H4 (cell line): ENCODE measurements around the gene ARHGAP45. TPM values are rescaled to one million over a fixed set of nuclear protein-coding genes. Genes with fewer than 3 reads are reported as not detected.
A peak's percentile ranks its signal among the peaks of the same experiment; 100 is the strongest.
"Not testable (repeated sequence)": the region's sequence is repeated elsewhere in the genome, so short reads cannot be mapped to it uniquely, and the experiment has no call there.

Experiments used
- DNase-seq: peaks from one replicate; pipeline ENCODE4 v3.0.0-alpha.2; 2015; ENCODE audit warnings: low spot score
- total RNA-seq: library from RNA; depleted of rRNA; stranded (reverse); fragments of >200 nt; shearing (Covaris generic); gene quantifications from 2 replicates; pipeline ENCODE4 v1.2.3, GENCODE V29; 2014

ARHGAP45 gene
- total RNA-seq, 1 experiment from 2014 or later = 2.4 TPM

DNA sequence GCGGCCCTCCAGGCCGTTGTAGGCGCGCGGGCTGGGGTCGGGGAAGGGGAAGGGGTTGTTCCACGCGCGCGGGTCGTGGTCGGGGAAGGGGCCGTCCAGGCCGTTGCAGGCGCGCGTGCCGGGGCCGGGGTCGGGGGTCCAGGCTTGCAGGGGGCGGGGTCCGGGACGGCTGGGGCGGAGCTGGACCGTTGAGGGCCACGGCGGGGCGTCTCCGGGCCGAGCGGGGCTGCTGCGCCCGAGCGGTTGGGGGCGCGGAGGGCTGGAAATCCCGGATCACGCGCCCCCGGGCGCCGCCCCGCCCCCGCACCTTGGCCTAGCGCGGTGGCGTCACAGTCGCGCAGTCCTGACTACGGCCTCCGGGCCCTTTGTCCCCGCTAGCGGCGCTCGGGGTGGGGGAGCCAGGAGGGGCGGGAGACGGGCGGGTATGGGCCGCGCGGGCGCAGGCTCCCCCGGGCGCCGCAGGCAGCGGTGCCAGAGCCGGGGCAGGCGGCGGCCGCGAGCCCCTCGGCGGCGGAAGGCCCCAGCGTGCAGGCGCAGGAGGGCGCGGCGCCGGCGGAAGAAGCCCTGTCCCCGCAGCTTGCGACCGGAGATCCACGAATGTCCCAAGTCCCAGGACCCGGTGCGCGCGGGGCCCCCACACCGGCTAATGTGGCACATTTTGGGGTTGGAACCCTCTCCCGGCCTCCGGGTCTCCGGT, 37.5 kb downstream of the ARHGAP45 start:
- peak; percentile 58 for DNase-seq

DNA sequence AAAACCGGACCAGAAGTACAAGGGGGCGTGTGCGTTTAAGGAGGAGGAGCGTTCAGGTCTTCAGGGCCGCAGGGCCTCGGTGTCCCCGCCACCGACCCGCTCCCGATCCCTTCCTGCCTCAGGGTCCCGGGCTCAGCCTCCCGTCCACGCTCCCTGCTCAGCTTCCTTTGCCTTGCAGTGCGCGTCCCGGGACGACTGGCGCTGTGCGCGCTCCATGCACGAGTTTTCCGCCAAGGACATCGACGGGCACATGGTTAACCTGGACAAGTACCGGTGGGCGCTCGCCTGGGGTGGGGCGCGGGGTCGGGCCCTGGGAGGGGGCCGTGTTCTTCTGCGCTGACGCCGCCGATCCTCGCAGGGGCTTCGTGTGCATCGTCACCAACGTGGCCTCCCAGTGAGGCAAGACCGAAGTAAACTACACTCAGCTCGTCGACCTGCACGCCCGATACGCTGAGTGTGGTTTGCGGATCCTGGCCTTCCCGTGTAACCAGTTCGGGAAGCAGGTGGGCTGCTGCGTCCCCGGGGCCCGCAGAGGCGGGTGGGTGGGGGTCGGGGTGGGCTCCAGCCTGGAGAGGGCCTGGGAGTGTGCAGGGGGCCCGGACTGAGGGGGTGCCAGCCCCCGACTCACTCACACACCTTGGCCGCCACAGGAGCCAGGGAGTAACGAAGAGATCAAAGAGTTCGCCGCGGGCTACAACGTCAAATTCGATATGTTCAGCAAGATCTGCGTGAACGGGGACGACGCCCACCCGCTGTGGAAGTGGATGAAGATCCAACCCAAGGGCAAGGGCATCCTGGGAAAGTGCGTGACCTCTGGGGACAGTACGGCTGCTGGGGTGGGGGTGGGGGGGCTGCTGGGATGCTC, 38.3 kb downstream of the ARHGAP45 start:
- DNase-seq = no peak

GRCh38 chr19:1105873-1106840, 39.2 kb downstream of the ARHGAP45 start:
- no peak for DNase-seq

GRCh38 chr19:1106841-1107660, 40.1 kb downstream of the ARHGAP45 start:
- peak; percentile 54 for DNase-seq

- DNase-seq = no peak
Observed at GRCh38 chr19:1107661-1108261, 40.8 kb downstream of the ARHGAP45 start.

DNA sequence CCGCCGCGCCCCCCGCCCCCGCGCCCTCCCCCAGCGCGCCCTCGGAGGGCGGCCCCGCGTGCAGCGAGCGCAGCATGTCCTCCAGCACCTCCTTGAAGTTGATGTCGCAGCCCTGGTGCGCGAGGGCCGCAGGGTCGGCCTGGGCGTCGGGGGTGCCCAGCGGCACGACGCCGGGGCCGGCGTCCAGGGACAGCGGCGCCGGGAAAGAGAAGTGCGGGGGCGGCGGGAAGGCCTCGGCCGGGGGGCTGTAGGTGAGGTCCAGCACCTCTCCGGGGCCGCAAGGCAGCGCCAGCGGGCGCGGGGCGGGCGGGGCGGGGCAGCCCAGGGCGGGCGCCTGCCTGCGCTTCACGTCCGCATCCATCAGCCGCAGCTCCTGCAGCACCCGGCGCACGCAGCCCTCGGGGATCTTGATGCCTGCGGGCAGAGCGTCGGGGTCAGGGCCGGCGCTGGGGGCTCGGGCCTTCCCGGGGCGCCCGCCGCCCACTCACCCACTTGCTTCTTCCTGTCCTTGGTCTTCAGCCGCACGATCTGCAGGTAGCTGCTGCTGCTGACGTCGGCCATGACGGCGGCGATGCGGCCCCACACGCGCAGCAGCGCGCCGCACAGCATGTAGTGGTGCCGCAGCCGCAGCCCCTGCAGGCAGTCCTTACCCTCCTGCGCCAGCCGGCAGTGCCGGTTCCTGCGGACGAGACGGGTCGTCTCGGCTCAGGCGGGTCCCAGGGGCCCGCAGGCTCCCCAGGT, 41.5 kb downstream of the ARHGAP45 start:
- DNase-seq = no peak

- DNase-seq = no peak
Observed at GRCh38 chr19:1109032-1109551, 42.1 kb downstream of the ARHGAP45 start.

- no peak for DNase-seq
Observed at GRCh38 chr19:1109697-1110671, 43.0 kb downstream of the ARHGAP45 start.

GRCh38 chr19:1110809-1111640, 44.1 kb downstream of the ARHGAP45 start:
- no peak for DNase-seq

DNA sequence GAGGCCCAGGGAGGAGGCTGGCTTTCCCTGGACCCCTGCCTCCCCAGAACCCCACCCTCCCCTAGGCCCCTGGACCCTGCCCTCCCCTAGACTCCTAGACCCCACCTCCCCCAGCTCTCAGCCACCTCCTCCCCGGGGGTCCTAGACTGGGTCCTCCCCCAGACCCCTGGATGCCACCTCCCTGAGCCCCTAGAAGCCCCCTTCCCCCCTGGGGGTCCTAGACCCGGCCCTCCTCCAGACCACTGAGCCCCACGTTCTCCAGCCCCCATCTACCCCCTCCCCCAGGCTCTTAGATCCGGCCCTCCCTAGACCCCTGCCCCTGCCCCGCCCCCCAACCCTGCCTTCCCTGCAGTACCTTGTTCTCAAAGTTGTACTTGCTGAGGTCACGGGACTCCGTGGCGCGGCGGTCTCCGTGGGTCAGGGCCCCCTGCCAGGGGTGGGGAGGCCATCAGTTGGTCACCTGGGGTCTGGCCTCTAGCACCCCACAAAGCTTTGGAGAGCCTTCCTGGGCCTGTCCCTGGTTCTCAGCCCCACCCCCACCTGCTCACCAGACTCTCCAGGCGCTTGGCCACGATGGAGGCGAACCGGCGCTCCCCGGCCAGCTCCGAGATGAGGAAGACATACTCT, 44.8 kb downstream of the ARHGAP45 start:
- no peak for DNase-seq

DNA sequence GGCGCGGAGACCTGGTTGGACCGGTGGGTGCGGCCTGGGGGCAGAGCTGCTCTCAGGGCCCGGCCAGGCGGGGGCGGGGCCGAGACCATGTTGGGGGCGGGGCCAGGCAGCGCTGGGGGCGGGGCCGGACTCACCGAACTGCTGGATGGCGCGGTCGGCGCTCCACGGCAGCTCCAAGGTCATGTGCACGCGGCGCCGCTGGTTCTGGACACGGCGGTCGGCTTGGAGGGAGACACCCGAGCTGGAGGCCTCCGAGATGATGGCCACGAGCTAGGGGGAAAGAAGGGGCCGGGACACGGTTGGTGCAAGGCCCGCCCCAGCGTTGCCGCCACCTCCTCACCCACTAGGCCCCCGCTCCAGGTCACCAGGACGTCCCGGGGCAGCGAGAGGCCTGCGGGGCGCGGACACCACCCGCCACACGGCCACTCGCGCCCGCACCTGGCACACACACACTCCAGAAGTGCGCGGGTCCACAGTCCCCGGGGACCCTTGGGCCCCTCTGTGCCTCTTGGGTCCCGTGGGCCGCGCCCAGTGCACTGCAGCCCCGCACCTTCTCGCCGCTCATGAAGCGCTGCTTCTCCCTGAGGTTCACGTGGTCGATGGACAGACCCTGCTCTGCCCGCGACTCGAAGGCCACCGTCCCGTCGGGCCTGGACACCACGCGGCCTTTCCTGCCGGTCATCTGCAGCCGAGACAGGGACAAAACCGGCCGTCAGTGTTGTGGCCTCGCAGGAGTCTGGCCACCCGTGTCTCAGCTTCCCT, 45.5 kb downstream of the ARHGAP45 start:
- no peak for DNase-seq

DNA sequence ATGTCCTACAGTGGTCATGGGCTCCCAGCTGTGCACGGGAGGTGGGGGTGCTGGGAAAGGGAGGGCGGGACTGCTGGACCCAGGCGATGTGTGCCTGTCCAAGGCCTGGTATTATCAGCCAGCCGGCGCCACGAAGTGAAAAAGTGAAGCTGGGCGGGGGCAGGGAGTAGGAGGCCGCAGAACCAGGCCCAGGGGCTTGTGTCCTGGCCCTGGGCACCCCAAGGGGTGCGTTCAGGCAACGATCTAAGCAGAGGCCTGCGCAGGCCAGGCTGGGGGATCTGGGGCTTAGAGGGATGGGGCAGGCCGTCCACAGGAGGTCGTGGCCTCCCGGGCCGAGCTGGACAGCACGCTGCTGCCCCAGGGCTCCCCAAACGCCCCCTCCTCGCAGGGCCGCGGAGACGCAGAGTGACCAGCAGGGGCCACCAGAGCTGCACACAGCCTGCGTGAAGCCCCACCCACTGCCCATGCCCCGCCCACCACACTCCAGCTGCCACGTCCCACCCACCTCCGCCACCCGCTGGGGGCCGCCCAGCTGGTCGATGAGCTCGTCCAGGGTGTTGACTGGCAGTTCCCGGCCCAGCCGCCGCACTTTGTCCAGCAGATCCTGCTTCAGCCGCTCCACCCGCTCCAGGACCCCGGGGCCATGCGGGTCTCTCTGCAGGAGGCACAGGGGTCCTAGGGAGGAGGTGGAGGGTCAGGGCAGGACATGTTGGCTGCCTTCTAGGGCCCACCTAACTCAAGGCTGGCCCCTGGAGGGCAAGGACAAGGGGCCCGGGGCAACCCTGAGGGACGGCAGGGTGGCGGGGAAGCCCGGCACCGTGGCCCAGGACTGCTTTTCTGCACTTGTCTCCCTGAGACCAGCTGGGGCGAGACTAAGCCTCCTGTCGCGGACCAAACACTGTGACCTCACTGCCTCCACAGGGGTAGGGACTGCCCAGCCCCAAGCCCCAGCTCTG, 46.3 kb downstream of the ARHGAP45 start:
- DNase-seq = peak; percentile 66

DNA sequence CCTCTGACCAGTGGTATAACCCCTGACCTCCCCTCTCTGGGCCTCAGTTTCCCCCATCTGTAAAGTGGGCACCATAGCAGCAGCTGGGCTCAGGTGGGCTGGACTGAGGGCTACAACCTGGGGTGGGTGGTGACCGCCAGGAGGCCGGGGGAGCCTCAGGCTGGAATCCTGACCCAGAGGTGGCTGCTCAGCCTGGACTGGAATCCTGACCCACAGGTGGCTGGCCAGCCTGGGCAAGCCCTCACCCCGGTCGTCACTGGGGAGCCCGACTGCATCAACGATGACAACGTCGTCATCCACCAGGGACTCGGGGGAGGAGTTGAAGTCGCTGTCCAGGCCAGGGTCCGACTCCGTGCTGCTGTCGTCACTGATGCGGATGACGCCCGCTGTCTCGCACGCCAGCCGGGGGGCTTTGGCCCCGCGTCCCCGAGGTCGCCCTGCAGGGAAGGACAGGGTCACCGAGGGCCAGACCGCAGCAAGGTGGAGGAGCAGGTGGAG, 47.1 kb downstream of the ARHGAP45 start:
- no peak for DNase-seq

GRCh38 chr19:1114728-1115127, 47.8 kb downstream of the ARHGAP45 start:
- DNase-seq = not testable (repeated sequence)
